NCI-H2171 (cell line): ENCODE data around the gene KIF24.
"Not testable (repeated sequence)": the region's sequence is repeated elsewhere in the genome, so short reads cannot be mapped to it uniquely, and the experiment has no call there.

ENCODE experiments used
- DNase-seq: peaks from one replicate; lab custom pipeline; 2025; lab: John Stamatoyannopoulos, UW

Gene KIF24

DNA sequence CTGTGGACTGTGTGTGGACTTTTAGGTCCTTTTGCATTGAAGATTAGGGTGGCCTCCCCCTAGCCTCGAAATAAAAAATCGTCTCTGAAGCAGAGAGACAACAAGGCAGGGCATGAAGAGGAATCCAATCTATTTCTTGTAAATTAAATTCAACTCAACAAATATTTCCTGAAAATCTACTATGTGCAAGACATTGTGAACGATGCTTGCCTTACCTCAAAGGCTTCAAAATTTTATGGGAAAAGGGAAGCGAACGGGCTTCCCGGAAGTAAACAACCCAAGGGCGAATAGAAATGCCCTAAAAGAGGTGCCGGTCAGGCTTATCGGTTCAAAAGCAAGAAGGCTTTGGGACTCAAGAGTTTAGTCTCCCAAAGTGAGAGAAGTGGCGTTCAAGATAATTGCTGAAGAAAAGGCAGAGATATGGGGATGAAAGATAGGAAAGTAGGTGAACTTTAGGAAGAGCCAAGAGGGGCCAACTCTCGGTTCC is 525 bp downstream of the KIF24 start:
- no peak for DNase-seq

DNA sequence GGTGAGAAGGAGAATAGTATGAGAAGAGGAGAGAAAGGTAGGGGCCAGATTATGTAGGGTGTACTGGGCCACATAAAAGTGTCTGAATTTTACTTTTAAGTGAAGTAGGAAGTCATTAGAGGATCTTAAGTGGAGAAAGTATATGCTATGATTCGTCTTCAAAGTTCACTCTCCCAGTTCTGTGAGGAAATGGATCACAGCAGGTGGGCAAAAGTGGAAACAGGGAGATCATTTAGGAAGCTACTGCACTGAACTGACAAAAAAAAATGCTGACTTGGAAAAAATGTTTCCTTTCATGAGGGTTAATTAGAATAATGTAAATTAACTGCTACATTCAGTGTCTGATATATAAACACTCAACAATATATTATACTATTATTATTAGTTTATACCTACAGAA is 2.4 kb downstream of the KIF24 start:
- no peak for DNase-seq

DNA sequence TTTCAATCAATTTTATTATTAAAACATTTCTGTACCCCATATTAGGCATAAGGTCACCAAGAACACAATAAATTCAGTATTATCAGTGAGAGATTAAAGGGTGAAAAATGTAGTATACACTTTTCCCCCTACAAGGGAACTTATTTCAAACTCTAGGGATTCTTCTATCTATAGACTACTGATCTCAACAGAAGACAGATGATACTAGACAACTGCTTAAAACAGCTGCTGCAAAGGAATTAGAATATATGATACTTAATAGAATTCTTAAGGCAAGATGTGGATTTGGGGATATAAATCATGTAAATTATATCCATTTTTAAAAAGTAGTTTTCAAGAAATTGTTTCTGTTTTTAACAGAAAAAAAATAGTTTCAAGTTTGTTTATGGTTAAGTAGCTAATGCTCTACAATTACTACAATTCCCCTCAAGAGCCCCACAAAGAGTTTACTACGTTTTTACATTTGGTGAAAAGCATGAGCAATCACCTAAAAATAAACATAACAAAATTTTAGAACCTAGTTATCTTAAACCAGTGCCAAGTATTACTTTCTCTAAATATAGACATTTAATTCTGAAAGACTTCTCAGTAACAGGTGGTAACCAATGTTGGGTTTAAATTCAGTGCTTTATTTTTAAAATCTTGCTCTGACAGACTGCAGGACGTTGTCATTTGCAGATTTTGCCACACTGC is 6.0 kb downstream of the KIF24 start:
- DNase-seq = no peak

DNA sequence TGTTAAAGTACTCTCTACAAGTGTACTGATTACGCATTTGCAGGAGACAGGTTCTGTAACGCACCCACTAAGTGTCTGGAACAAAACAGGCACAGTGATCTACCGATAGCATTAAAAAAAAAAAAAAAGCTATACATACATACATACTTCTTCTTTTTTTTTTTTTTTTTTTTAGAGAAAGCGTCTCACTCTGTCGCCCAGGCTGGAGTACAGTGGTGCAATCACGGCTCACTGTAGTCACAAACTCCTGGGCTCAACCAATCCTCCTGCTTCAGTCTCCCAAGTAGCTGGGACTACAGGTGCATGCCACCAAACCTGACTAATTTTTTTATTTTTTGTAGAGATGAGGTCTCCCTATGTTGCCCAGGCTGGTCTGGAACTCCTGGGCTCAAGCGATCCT is 7.6 kb downstream of the KIF24 start:
- no peak for DNase-seq

DNA sequence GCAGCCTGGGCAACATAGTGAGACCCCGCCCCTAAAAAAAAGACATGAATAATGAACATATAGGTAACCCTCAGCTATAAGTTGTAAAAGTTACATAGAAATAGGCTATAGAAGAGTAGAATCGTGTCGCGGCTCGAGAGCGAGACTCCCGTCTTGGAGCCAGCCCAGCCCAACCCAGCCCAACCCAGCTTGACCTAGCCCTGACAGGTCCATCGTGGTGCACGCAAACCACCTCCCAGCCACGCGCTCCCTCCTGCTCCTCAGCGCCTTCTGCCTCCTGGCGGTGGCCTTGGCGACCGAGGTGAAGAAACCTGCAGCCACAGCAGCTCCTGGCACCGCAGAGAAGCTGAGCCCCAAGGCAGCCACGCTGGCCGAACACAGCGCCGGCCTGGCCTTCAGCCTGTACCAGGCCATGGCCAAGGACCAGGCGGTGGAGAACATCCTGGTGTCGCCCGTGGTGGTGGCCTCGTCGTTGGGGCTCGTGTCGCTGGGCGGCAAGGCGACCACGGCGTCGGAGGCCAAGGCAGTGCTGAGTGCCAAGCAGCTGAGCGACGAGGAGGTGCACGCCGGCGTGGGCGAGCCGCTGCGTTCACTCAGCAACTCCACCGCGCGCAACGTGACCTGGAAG is 10.8 kb downstream of the KIF24 start:
- no peak for DNase-seq

DNA sequence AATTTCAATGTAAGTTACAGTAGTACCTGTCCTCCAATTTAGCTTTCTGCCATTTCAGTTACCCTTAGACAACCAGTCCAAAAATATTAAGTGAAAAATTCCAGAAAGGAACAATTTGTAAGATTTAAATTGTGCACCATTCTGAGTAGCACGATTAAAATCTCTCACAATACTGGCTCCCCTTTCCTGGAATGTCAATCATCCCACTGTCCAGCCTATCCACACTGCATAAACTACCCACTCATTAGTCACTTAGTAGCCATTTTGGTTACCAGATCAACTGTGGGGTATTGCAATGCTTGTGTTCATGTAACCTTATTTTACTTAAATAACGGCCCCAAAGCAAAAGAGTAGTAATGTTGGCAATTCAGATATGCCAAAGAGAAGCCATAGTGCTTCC is 11.6 kb downstream of the KIF24 start:
- DNase-seq = no peak

DNA sequence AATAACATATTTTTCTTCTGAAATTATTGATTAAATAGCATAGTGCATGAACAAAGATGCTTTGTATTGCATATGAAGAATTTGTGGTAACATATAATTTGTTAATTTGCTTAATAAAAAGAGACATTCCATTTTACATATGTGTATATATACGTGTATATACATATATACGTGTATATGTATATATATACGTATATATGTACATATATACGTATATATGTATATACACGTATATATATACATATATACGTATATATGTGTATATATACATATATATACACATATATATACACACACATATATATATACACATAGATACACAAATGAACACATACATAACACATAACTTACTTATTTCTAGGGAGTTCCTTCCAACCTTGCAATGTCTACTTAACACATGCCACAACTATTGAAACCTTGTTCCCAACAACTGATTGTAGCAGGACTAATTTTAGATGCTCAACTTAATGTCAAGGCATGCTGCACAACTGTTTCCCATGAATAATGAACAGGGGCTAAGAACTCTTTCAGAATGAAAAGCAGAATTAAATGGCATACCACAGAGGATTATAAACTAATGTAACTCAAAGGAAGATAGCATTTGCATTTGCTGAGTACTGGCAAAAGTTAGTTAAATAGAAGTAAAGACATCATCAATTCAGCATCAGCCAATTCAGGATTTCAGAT is 17.4 kb downstream of the KIF24 start:
- DNase-seq = no peak

DNA sequence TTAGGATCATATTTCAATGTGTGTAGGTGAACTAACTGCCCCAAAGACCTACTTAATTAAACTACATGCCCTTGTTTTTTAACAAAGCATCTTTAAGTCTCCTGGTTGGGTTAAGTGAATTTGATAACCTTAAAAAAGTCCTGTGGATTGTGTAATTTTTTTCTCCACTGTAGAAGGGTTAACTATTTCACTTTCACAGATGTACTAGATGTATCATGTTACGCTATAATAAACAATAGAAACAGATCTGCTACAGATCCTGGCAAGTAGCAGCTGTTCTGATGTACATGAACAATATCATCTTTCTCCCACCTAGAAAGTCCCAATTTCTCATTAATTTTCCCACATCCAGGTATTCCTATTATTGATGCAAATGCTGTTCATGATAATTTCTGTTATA is 18.9 kb downstream of the KIF24 start:
- peak; percentile 31 for DNase-seq

DNA sequence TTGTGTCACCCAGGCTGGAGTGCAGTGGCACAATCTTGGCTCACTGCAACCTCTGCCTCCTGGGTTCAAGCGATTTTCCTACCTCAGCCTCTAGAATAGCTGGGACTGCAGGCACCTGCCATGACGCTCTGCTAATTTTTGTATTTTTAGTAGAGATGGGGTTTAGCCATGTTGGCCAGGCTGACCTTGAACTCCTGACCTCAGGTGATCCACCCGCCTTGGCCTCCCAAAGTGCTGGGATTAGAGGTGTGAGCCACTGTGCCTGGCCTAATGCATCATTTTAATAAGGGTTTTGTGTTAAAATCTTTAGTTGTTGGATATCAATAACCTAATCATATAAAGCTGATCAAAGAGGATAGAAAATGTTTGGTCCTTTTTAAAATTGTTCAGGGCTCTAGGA is 20.8 kb downstream of the KIF24 start:
- DNase-seq = not testable (repeated sequence)

DNA sequence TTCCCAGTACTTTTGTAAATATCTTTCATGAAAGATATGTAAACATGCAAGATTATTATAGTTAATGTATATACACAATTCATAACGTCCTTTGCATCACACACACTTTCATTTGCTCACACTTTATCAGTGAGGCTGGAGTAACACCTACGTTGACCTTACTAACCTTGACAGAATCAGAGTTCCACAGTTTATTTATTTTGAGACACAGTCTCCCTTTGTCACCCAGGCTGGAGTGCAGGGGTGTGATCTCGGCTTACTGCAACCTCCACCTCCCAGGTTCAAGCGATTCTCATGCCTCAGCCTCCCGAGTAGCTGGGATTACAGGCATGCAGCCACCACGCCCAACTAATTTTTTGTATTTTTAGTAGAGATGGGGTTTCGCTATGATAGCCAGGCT is 28.0 kb downstream of the KIF24 start:
- not testable (repeated sequence) for DNase-seq

DNA sequence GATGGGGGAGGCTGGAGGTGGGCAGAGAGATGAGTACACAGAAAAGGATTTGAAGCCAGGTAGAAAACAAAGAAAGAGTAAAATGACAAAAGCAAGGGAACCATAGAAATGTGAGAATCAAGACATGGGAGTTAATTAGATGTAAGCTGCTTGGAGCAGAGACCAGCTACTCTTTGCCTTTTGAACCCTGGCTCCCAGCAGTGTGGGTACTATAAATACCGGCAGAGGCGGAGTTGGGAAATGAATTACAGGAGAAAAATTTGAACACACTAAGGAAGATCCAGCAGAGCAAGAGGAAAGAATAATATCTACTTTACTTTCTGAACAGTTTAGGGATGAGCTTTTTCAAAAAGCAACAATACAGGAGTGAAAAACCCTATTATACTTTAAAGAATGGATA is 36.5 kb downstream of the KIF24 start:
- DNase-seq = no peak

DNA sequence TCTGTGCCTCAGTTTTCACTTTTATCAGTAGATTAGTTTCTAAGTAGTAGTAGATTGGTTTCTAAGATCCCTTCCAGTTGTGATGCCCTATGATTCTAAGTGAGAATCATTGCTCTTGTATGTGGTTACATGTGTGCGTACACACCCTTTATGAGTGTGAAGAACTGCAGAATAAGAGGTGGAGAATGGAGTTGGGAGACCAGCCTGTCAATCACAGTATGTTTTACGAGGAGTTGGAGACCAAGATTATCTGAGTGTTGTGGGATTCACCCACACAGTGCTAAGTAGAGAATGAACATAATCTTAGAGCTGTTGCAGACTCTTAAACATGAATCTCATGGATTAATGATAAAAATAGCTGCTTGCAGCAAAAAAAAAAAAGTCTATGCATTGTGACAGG is 37.6 kb downstream of the KIF24 start:
- DNase-seq = no peak

DNA sequence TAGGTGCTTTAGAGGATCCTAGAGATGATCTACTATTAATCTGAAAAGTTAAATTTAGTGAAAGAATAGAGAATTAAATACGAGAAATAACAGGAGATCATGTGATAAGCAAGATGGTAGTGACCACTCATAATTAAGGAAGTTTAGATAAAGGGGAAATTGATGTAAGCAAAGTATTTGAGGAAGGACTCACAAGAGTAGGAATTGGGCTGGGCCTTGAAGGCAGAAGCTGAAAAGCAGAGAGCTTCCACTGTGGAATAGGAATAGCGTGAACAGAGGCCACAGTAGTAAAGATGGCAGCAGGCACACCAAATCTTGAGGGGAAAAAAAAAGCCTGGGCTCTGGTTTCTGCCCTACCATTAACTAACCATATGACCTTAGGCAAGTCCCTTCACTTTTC is 38.0 kb downstream of the KIF24 start:
- no peak for DNase-seq

DNA sequence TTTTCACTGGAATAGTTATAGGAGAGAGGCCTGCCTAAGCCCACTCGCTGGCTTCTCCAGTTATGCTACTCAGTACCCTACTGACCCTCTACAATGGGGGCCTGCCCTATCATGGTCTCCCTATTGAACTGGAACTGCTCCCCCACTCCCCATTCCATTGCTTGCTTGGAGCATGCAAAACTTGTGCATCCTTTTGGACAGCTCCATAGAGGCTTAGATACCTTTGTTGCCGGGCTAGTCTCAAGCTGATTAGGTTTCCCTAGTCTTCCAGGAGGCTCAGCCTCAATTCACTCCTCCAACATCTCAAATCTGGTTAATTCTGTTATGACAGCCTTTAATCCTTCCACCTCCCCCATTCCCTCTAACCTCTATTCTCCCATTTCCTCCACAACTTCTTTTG is 39.9 kb downstream of the KIF24 start:
- DNase-seq = no peak

DNA sequence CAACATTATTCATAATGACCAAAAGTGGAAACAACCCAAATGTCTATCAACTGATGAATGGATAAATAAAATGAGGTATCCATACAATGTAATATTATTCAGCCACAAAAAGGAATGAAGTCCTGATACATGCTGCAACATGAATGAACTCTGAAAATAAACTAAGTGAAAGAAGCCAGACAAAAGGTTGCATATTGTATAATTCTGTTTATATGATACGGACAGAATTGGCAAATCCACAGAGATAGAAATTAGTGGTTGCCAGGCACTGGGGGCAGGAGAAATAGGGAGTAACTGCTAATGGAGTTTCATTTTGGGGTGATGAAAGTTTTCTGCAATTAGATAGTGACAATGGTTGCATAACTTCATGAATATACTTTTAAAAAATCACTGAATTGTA is 47.0 kb downstream of the KIF24 start:
- no peak for DNase-seq

DNA sequence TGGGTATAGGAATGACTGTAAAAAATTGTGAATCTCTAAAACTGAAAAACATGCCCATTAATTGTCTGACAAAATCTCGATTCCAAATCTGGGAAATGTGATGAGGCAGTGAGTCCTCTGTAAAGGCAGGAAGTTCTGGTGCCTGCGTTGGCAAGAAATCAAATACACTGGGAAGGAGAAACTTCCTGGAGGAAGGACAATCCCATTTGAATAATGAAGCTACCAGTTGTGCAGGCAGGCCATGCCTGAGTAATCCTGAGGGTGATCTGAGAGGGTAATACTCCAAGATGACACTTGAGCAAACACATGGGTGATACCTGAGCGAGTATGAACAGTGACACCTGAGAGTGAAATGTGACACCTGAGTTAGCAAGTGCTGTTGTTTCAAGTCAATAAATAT is 49.7 kb downstream of the KIF24 start:
- DNase-seq = peak; percentile 23
